Right atrium auricular region (tissue), 2 donors: ENCODE results near the gene SHISA2. TPM values are rescaled to one million over a fixed set of nuclear protein-coding genes. Genes with fewer than 3 reads are reported as not detected.
A peak's percentile ranks its signal among the peaks of the same experiment; 100 is the strongest.

Source experiments
- DNase-seq: peaks from one replicate; pipeline ENCODE4 v3.0.0-alpha.2; 2019; ENCODE audit warnings: low spot score
- H3K27ac ChIP-seq, 2 donors: fragments of 200-600 bp; sonication (generic); 1 replicate in 1 of 2; 2 replicates in 1 of 2; pipeline ENCODE4 v1.5.1; 2016 to 2019
- H3K27me3 ChIP-seq, 2 donors: fragments of 200-600 bp; sonication (generic); one replicate each; pipeline versions ENCODE4 v1.5.1 to v1.6.0; 2017 to 2019
- H3K36me3 ChIP-seq: fragments of 200-600 bp; sonication (generic); one replicate; pipeline ENCODE4 v1.5.1; 2016
- H3K4me1 ChIP-seq, 2 donors: fragments of 200-600 bp; sonication (generic); one replicate each; pipeline versions ENCODE4 v1.5.1 to v1.6.0; 2017 to 2019
- H3K4me3 ChIP-seq, 2 donors: fragments of 200-600 bp; sonication (generic); 1 replicate in 1 of 2; 2 replicates in 1 of 2; pipeline ENCODE4 v1.5.1; 2017 to 2019; ENCODE audit warnings: mild to moderate bottlenecking in 1 of 2, moderate library complexity in 1 of 2
- H3K9me3 ChIP-seq, 2 donors: fragments of 200-600 bp; sonication (generic); one replicate each; pipeline ENCODE4 v1.5.1; 2019
- CTCF ChIP-seq, 2 donors: fragments of 200-600 bp; sonication (generic); IDR thresholded peaks; one replicate each; pipeline ENCODE4 v1.5.1; 2019; ENCODE audit warnings: antibody characterized with exemption in 2 of 2
- total RNA-seq, 2 donors: library from RNA; depleted of rRNA; stranded (reverse); fragments of >200 nt; gene quantifications; one replicate each; pipeline ENCODE4 v1.1.0, GENCODE V29; 2016

Gene SHISA2
- total RNA-seq, 2 donors from 2014 or later = not detected

DNA sequence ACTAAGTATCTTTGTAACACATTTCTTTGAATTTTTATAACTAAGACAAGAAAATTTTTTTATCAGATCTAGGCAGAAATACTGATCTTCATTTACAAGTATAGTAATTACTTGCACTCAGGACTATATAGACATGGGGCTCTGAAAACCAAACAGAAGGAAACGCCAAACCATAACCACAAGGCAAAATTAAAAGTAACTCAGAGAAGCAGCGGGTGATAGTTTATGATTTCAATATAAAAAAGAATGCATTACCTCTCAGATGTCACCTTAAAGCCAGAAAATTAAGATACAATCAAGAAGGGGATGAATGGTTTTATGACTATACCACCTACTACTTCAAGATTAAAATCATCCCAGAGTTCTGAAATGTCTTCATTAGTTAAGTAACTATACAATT lies 6.7 kb downstream of the SHISA2 start:
- H3K27me3 ChIP-seq = peaks cover under 1 to 8% of the 10 kb centered on the region in 2 donors
- H3K4me1 ChIP-seq = peaks cover 0 to 10% of the 10 kb centered on the region in 2 donors
- no peak for TF ChIP-seq CTCF (IDR thresholded peaks at IDR 0.05)
- no peak for DNase-seq
- H3K27ac ChIP-seq = no peak overlapping the region
- H3K4me3 ChIP-seq = no peak overlapping the region
- H3K9me3 ChIP-seq = no peaks in the 10 kb centered on the region
- H3K36me3 ChIP-seq = no peaks in the 10 kb centered on the region

DNA sequence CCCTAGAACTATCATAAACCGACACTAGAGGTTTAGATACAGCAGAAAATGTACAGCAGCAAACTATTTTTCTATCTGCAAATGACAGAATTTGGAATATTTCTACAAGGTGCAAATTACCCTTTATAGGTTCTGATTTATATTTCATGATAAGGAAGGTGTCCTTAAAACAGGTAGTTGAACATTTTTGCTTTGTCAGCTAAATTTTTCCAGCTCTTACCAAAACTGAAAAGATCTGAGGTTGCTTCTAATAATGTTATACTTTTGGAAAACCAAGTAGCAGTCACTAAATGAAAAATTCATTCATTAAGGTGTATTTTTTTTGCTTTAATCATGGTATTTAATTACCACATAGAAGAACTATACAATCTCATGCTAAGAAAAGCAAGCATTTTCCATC lies 9.0 kb downstream of the SHISA2 start:
- Histone ChIP-seq H3K27me3 (peaks cover 0 to under 1% of the 10 kb centered on the region in 2 donors), H3K4me3 (no peak overlapping the region), H3K9me3 (no peaks in the 10 kb centered on the region), H3K27ac (no peak overlapping the region), H3K36me3 (no peaks in the 10 kb centered on the region), H3K4me1 (no peaks in the 10 kb centered on the region)
- TF ChIP-seq CTCF (IDR thresholded peaks at IDR 0.05) = no peak
- DNase-seq = no peak

- H3K9me3 ChIP-seq = no peaks in the 10 kb centered on the region
- H3K36me3 ChIP-seq = no peaks in the 10 kb centered on the region
- DNase-seq = no peak
- no peak for TF ChIP-seq CTCF (IDR thresholded peaks at IDR 0.05)
- H3K27ac ChIP-seq = no peak overlapping the region
- no peaks in the 10 kb centered on the region for H3K27me3 ChIP-seq
- H3K4me3 ChIP-seq = no peak overlapping the region
- H3K4me1 ChIP-seq = no peaks in the 10 kb centered on the region
Observed at GRCh38 chr13:26041444-26041843, 10.4 kb downstream of the SHISA2 start.

DNA sequence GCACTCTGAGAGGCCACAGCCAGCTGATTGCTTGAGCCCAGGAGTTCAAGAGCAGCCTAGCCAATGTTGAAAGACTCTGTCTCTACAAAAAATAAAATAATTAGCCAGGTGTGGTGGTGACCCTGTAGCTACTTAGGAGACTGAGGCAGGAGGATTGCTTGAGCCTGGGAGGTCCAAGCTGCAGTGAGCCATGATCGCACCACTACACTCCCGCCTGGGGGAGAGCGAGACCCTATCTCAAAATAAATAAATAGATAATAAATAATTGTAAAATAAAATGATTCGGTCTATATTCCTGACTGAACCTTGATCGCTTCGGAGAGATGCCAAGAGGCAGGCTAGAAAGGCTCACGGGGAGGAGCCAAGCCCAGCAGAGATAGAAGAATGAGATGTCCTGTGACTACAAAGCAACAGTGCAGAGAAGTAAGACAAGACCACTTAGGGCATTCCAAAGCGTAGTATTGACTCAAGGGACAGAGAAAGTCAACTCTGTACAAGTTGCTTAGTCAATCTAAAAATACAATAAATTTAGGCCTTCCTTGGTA lies 12.8 kb downstream of the SHISA2 start:
- H3K27me3 ChIP-seq = no peaks in the 10 kb centered on the region
- H3K9me3 ChIP-seq = no peaks in the 10 kb centered on the region
- no peaks in the 10 kb centered on the region for H3K4me1 ChIP-seq
- H3K4me3 ChIP-seq = no peak overlapping the region
- H3K36me3 ChIP-seq = no peaks in the 10 kb centered on the region
- TF ChIP-seq CTCF (IDR thresholded peaks at IDR 0.05) = no peak
- H3K27ac ChIP-seq = no peak overlapping the region
- DNase-seq = no peak

DNA sequence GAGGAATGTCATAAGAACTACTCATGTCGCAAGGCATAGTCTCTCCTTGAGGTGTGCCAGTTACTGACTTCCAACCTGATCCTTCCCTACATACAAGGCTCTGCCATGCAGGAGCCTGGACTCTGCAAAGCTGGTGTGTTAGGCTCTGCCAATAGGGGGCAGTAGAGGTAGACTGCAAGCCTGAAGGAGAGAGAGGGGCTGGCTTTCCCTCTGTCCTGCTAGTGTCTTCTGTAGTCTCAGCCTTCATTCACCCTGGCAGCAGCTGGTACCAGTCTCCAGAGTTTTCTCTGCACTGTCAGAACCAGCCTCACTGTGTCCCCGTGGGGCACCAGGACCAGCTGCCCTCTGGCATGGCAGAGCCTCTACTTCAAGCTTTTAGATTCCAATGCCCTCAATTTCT lies 14.5 kb downstream of the SHISA2 start:
- H3K4me1 ChIP-seq = no peaks in the 10 kb centered on the region
- TF ChIP-seq CTCF (IDR thresholded peaks at IDR 0.05) = peak in 1 of 2 donors; percentile 39
- H3K27ac ChIP-seq = no peak overlapping the region
- no peaks in the 10 kb centered on the region for H3K36me3 ChIP-seq
- no peaks in the 10 kb centered on the region for H3K27me3 ChIP-seq
- H3K4me3 ChIP-seq = no peak overlapping the region
- H3K9me3 ChIP-seq = no peaks in the 10 kb centered on the region
- no peak for DNase-seq

GRCh38 chr13:26036383-26036782 lies 15.4 kb downstream of the SHISA2 start:
- no peak for DNase-seq
- no peaks in the 10 kb centered on the region for H3K4me1 ChIP-seq
- H3K27ac ChIP-seq = no peak overlapping the region
- H3K36me3 ChIP-seq = no peaks in the 10 kb centered on the region
- no peak overlapping the region for H3K4me3 ChIP-seq
- H3K9me3 ChIP-seq = no peaks in the 10 kb centered on the region
- TF ChIP-seq CTCF (IDR thresholded peaks at IDR 0.05) = no peak
- H3K27me3 ChIP-seq = no peaks in the 10 kb centered on the region
